MCF 10A (cell line): Measurements from ENCODE around the gene ARMH4. TPM values are rescaled to one million over a fixed set of nuclear protein-coding genes. Genes with fewer than 3 reads are reported as not detected.

ENCODE experiments used
- BruUV-seq: library from RNA; stranded (reverse); fragments of 400-500 nt; replicated peaks from 2 replicates; lab custom pipeline; 2021; lab: Mats Ljungman, UMichigan
- CTCF ChIA-PET: fragments of 300-600 bp; sonication (Branson Sonifier 250); formaldehyde crosslinking; extraction: SDS; loops from one replicate; lab custom pipeline; 2021; ENCODE audit warnings: antibody characterized with exemption, inconsistent platforms; lab: Yijun Ruan, JAX
- POLR2A ChIA-PET: fragments of 300-600, 350-650 bp; sonication (Branson Sonifier 250); formaldehyde crosslinking; extraction: SDS; loops from one replicate; lab custom pipeline; 2020; ENCODE audit warnings: antibody characterized with exemption, inconsistent platforms; lab: Yijun Ruan, JAX
- DNase-seq: peaks from one replicate; pipeline ENCODE4 v3.0.0-alpha.2; 2018; ENCODE audit not compliant: unreplicated experiment
- H3K27ac Mint-ChIP-seq: one replicate; pipeline ENCODE4 v1.8.0; 2022; ENCODE audit warnings: mild to moderate bottlenecking, low read depth, mixed read lengths; ENCODE audit not compliant: unreplicated experiment
- H3K27me3 Mint-ChIP-seq: one replicate; pipeline ENCODE4 v1.8.0; 2022; ENCODE audit warnings: mixed read lengths; ENCODE audit not compliant: insufficient read depth, unreplicated experiment
- H3K36me3 Mint-ChIP-seq: one replicate; pipeline ENCODE4 v1.8.0; 2022; ENCODE audit warnings: mild to moderate bottlenecking, moderate library complexity, mixed read lengths; ENCODE audit not compliant: insufficient read depth, unreplicated experiment
- H3K4me1 Mint-ChIP-seq: one replicate; pipeline ENCODE4 v1.8.0; 2022; ENCODE audit warnings: mixed read lengths; ENCODE audit not compliant: insufficient read depth, unreplicated experiment
- H3K4me3 Mint-ChIP-seq: one replicate; pipeline ENCODE4 v1.8.0; 2022; ENCODE audit warnings: mild to moderate bottlenecking, moderate library complexity, mixed read lengths; ENCODE audit not compliant: unreplicated experiment
- H3K9me3 Mint-ChIP-seq: one replicate; pipeline ENCODE4 v1.8.0; 2022; ENCODE audit warnings: mixed read lengths; ENCODE audit not compliant: unreplicated experiment
- intact Hi-C: fragments of 100-400 bp; cut with micrococcal nuclease; formaldehyde crosslinking; loops from 2 replicates; pipeline ENCODE4 v1.14.1; 2022
- total RNA-seq: library from RNA; stranded (reverse); gene quantifications from 2 replicates; pipeline ENCODE4 v1.2.3, GENCODE V29; 2022
- TF ChIP-seq, protein P1 (sequence below): fragments of 200-600 bp; IDR thresholded peaks from one replicate; pipeline ENCODE4 v1.8.0; 2022; ENCODE audit warnings: antibody characterized with exemption, mild to moderate bottlenecking; ENCODE audit not compliant: unreplicated experiment

ARMH4 gene
- total RNA-seq, 1 experiment from 2014 or later: not detected

DNA sequence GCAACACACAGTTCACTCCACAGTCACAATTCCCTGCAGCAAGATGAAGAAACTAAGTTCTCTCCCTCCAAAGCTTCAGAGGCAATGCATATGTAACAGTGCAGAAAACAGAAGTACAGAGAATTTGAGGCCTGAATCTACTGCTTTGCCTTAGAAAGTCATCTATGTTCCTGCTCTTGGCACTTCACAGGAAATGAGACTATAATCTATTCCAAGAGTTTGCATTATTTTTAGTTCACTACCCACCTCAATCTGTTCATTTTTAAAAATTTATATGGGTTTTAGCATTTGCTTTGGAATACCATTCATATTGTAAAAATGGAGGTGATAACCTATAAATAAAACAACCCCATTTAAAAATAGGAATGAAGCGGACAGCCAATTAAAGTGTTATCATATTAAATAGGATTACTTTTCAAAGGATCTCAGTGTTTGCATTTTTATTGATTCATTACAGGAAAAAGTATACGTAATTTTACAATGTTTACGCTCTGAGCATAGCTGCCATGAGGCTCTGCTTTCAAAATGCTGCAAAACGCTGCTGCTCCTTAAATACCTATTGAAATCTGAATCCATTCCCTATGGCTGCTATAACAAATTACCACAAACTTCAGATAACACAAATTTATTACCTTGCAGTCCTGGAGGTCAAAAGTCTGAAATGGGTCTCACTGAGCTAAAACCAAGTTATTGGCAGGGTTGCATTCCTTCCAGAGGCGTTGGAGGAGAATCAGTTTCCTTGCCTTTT is 60.0 kb downstream of the ARMH4 start:
- intact Hi-C loops: no loop called here
- ChIA-PET CTCF (no interaction called here), POLR2A (no interaction called here)
- Mint-ChIP-seq H3K27me3 (peaks cover 16% of the 10 kb centered on the region), H3K36me3 (no peaks in the 10 kb centered on the region), H3K4me3 (no peak overlapping the region), H3K4me1 (no peaks in the 10 kb centered on the region), H3K9me3 (no peaks in the 10 kb centered on the region), H3K27ac (no peak overlapping the region)
- TF ChIP-seq, protein P1, sequence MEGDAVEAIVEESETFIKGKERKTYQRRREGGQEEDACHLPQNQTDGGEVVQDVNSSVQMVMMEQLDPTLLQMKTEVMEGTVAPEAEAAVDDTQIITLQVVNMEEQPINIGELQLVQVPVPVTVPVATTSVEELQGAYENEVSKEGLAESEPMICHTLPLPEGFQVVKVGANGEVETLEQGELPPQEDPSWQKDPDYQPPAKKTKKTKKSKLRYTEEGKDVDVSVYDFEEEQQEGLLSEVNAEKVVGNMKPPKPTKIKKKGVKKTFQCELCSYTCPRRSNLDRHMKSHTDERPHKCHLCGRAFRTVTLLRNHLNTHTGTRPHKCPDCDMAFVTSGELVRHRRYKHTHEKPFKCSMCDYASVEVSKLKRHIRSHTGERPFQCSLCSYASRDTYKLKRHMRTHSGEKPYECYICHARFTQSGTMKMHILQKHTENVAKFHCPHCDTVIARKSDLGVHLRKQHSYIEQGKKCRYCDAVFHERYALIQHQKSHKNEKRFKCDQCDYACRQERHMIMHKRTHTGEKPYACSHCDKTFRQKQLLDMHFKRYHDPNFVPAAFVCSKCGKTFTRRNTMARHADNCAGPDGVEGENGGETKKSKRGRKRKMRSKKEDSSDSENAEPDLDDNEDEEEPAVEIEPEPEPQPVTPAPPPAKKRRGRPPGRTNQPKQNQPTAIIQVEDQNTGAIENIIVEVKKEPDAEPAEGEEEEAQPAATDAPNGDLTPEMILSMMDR: no peak
- no TSS peak for BruUV-seq
- no peak for DNase-seq

DNA sequence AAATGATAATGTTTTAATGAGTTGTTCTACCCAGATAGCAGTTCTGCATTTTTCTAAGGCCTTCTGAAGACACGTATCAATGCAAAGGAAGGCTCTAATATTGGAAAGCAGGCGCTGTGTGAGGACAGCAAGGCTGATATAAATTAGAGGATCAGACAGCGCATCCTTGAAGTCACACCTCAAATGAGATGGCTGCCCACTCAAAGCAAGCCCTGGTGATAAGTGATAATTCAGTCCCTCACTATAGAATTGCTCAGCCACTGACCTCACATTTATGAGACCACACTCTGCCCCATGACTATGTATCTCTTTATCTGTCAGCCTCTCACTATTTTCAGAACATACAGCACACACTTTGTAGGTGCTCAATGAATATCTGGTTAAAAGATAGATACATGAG is 62.4 kb downstream of the ARMH4 start:
- H3K9me3 Mint-ChIP-seq: no peaks in the 10 kb centered on the region
- TF ChIP-seq, protein P1: no peak
- intact Hi-C loops: no loop called here

DNA sequence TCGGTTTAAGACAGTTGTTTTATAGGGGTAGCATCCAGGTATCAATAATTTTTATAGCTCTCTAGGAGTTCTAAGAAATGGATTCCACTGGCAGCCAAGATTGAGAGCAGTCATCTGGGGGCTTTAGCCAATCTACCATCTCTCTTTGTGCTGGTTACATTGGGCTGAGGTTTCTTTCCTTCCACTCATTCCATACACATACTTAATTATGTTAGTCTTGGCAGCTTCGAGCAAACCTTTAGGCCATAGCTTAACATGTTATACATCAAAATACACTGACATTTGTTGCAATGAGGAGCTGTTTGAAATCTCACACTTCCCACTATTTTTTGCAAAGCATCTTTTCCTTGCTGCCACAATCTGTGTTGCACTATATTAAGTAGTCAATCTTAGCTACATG is 63.1 kb downstream of the ARMH4 start:
- BruUV-seq: no TSS peak
- CTCF ChIA-PET: interaction anchor here (0.6 to 1.3 kb wide), 5 partner anchors 54 to 620 kb away, joined by 3 to 4 read pairs (median 3); no protein-coding TSS in a partner anchor

More for the DNA sequence above, 62.4 kb downstream of the ARMH4 start:
- Mint-ChIP-seq H3K4me3 (no peak overlapping the region), H3K4me1 (no peaks in the 10 kb centered on the region), H3K27me3 (peaks cover 25% of the 10 kb centered on the region), H3K27ac (no peak overlapping the region), H3K36me3 (no peaks in the 10 kb centered on the region)
- DNase-seq: no peak
- no TSS peak for BruUV-seq
- CTCF ChIA-PET: interaction anchor here (0.5 to 0.9 kb wide), 2 partner anchors 578 to 665 kb away, joined by 3 to 4 read pairs; no protein-coding TSS in a partner anchor
- POLR2A ChIA-PET: no interaction called here

DNA sequence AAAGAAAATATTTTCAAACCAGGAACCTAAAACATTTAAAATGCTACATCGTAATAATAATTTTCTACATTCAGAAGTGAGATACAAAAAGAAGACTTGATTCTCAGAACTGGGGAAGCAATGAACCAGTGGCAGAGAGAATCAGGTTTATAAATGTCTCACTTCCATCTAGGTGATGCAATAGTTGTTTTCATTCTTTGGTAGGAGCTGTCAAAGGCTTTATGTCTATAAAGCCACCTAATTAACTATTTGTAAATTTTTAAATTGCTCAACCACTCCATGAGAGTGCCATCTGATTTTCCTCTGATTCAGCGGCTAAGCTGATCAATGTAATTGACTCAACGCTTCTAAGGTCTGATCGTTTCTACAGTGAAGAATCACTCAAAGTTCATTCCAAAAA is 66.1 kb downstream of the ARMH4 start:
- Mint-ChIP-seq H3K27ac (no peak overlapping the region), H3K9me3 (no peaks in the 10 kb centered on the region), H3K27me3 (peaks cover 25% of the 10 kb centered on the region), H3K36me3 (no peaks in the 10 kb centered on the region), H3K4me1 (peaks cover 10% of the 10 kb centered on the region), H3K4me3 (no peak overlapping the region)
- no TSS peak for BruUV-seq
- intact Hi-C loops: no loop called here
- ChIA-PET CTCF (interaction anchor here (1.0 kb wide), 1 partner anchor 14 kb away, joined by 3 read pairs; no protein-coding TSS in a partner anchor), POLR2A (interaction anchor here (0.6 to 0.7 kb wide), 3 partner anchors 25 to 296 kb away, joined by 3 to 4 read pairs (median 3); no protein-coding TSS in a partner anchor)
- no peak for DNase-seq
- TF ChIP-seq, protein P1: no peak

More for the DNA sequence above, 63.1 kb downstream of the ARMH4 start:
- peaks cover 25% of the 10 kb centered on the region for H3K27me3 Mint-ChIP-seq
- no peak overlapping the region for H3K4me3 Mint-ChIP-seq
- no peaks in the 10 kb centered on the region for H3K9me3 Mint-ChIP-seq
- no peak for DNase-seq
- H3K4me1 Mint-ChIP-seq: no peaks in the 10 kb centered on the region
- TF ChIP-seq, protein P1: no peak
- H3K27ac Mint-ChIP-seq: no peak overlapping the region
- intact Hi-C loops: no loop called here
- no peaks in the 10 kb centered on the region for H3K36me3 Mint-ChIP-seq
- POLR2A ChIA-PET: interaction anchor here (0.6 kb wide), 1 partner anchor 144 kb away, joined by 3 read pairs; no protein-coding TSS in a partner anchor
